ENCODE data around the gene MSMO1.

DNA sequence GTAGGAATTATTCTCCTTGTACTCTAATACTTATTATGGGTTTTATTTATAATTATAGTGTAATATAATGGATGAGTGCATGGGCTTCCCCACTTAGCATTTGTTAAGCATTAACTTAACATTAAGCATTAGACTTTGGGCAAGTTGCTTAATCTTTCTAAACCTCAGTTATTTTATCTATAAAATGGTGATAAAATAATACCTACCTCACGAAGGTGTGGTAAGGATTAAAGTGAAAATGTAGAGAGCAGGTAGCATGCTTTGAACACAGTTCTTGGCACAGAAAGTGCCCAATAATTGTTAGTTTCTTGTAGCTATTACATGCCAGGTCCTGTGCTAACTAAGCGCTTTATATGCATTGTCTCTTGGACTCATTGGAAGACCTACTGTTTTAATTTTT is 2.6 kb downstream of the MSMO1 start:
- TF ChIP-seq RAD51 (IDR thresholded peaks at IDR 0.05): no peak
- TF ChIP-seq BRCA1 (IDR thresholded peaks at IDR 0.05; ENCODE audit: low read depth, low read length): no peak
- no peak for TF ChIP-seq NRF1 (conservative IDR thresholded peaks at IDR 0.05; ENCODE audit: low read depth, low read length)
- no peak for TF ChIP-seq ZNF24 (IDR thresholded peaks at IDR 0.05)
- no peak for TF ChIP-seq KAT2A (conservative IDR thresholded peaks at IDR 0.05; ENCODE audit: control insufficient read depth, low read depth, low read length)
- TF ChIP-seq CTCF (IDR thresholded peaks at IDR 0.05 in 2 of 3, conservative IDR thresholded peaks at IDR 0.05 in 1 of 3; ENCODE audit: control insufficient read depth in 2 of 3, extremely low read depth in 1 of 3, insufficient read depth in 1 of 3, low read depth in 3 of 3, low read length in 3 of 3): no peak
- no peak for TF ChIP-seq POLR2A (IDR thresholded peaks at IDR 0.05; ENCODE audit: low read depth, low read length)
- TF ChIP-seq SMC3 (IDR thresholded peaks at IDR 0.05; ENCODE audit: borderline replicate concordance, low read length): no peak
- no peak for TF ChIP-seq JUND (IDR thresholded peaks at IDR 0.05; ENCODE audit: low read depth, low read length)
- TF ChIP-seq MYC (IDR thresholded peaks at IDR 0.05; ENCODE audit: insufficient read depth, insufficient read length, insufficient replicate concordance, low read length, severe bottlenecking): no peak
- TF ChIP-seq, protein P1, sequence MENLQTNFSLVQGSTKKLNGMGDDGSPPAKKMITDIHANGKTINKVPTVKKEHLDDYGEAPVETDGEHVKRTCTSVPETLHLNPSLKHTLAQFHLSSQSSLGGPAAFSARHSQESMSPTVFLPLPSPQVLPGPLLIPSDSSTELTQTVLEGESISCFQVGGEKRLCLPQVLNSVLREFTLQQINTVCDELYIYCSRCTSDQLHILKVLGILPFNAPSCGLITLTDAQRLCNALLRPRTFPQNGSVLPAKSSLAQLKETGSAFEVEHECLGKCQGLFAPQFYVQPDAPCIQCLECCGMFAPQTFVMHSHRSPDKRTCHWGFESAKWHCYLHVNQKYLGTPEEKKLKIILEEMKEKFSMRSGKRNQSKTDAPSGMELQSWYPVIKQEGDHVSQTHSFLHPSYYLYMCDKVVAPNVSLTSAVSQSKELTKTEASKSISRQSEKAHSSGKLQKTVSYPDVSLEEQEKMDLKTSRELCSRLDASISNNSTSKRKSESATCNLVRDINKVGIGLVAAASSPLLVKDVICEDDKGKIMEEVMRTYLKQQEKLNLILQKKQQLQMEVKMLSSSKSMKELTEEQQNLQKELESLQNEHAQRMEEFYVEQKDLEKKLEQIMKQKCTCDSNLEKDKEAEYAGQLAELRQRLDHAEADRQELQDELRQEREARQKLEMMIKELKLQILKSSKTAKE (IDR thresholded peaks at IDR 0.05; ENCODE audit: low read depth, poor library complexity, severe bottlenecking): no peak
- TF ChIP-seq ETV6 (conservative IDR thresholded peaks at IDR 0.05 in 1 of 2, IDR thresholded peaks at IDR 0.05 in 1 of 2; ENCODE audit: borderline replicate concordance in 1 of 2, low read depth in 1 of 2): no peak
- no peak for TF ChIP-seq ZNF592 (IDR thresholded peaks at IDR 0.05)
- no peak for TF ChIP-seq NR2C2 (IDR thresholded peaks at IDR 0.05; ENCODE audit: borderline replicate concordance, control insufficient read depth, insufficient read length, low read depth)

Data from GM12878 (cell line).